NB4 (cell line): ENCODE results near the gene PIK3AP1.

ENCODE experiments used
- POLR2A ChIP-seq: IDR thresholded peaks from 2 replicates; pipeline ENCODE4 v1.6.1; 2011; ENCODE audit warnings: mild to moderate bottlenecking; ENCODE audit not compliant: insufficient read length; ENCODE audit errors: extremely low read depth
- TF ChIP-seq, protein P1 (sequence below): IDR thresholded peaks from one replicate; pipeline ENCODE4 v1.5.1; 2012; ENCODE audit warnings: low read depth, low read length

DNA sequence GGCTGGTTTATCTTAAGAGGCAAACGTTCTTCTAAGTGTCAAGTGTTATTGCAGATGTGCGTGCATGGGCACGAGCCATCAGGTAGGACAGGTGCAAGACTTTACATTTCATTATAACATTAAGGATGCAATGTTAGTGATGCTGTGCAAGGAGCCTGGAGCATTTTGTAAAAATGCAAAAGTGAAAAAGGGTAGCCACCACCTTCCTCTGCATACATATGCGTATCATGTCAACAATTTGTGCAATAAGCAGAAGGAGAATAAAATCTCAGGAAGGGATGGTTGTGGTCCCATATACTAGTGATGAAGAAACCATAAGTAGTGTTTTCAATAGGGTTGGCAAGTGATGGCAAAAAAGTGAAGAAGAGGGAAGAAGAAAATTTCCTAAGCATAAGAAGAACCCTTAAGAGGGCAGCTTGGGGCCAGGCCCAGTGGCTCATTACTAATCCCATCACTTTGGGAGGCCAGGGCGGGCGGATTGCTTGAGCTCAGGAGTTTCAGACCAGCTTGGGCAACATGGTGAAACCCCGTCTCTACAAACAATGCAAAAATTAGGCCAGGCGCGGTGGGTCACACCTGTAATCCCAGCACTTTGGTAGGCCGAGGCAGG lies 7.5 kb downstream of the PIK3AP1 start:
- TF ChIP-seq, protein P1, sequence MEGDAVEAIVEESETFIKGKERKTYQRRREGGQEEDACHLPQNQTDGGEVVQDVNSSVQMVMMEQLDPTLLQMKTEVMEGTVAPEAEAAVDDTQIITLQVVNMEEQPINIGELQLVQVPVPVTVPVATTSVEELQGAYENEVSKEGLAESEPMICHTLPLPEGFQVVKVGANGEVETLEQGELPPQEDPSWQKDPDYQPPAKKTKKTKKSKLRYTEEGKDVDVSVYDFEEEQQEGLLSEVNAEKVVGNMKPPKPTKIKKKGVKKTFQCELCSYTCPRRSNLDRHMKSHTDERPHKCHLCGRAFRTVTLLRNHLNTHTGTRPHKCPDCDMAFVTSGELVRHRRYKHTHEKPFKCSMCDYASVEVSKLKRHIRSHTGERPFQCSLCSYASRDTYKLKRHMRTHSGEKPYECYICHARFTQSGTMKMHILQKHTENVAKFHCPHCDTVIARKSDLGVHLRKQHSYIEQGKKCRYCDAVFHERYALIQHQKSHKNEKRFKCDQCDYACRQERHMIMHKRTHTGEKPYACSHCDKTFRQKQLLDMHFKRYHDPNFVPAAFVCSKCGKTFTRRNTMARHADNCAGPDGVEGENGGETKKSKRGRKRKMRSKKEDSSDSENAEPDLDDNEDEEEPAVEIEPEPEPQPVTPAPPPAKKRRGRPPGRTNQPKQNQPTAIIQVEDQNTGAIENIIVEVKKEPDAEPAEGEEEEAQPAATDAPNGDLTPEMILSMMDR, result no peak
- TF ChIP-seq POLR2A, result no peak
